ENCODE measurements around the gene ETF1.
A peak's percentile ranks its signal among the peaks of the same experiment; 100 is the strongest.

DNA sequence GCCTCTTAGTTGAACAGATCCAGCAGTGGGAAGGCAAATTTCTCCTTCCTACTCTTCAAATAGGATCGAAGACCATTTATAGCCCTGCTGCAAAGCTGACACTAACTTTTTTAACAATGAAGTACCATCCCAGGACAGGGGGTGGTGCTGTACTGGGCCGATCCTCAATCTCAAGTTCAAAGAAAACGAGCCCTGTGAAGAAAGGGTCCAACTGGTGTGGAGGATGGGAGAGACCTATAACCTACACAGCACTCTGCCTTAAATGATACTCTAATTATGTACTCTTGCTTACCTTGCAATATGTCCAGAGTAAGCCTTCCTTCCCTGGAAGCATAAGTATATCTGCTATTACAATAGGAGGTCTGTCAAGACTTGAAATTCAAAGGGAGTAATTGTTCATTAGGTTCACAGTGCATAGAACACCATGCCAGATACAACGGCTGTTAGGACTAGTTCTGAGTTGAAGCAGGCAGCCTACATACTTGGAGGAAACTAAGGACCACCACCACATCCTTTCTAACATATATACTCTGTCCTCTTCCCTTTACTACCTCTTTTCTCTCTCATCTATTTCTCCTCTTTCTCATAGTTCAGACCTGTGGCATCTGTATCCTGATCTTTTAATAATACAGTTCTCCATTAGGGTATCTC lies 6.2 kb downstream of the ETF1 start:
- no peak for TF ChIP-seq EZH2 (IDR thresholded peaks at IDR 0.05; ENCODE audit: insufficient read depth, low read length)
- TF ChIP-seq, protein P1, sequence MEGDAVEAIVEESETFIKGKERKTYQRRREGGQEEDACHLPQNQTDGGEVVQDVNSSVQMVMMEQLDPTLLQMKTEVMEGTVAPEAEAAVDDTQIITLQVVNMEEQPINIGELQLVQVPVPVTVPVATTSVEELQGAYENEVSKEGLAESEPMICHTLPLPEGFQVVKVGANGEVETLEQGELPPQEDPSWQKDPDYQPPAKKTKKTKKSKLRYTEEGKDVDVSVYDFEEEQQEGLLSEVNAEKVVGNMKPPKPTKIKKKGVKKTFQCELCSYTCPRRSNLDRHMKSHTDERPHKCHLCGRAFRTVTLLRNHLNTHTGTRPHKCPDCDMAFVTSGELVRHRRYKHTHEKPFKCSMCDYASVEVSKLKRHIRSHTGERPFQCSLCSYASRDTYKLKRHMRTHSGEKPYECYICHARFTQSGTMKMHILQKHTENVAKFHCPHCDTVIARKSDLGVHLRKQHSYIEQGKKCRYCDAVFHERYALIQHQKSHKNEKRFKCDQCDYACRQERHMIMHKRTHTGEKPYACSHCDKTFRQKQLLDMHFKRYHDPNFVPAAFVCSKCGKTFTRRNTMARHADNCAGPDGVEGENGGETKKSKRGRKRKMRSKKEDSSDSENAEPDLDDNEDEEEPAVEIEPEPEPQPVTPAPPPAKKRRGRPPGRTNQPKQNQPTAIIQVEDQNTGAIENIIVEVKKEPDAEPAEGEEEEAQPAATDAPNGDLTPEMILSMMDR (IDR thresholded peaks at IDR 0.05; ENCODE audit: insufficient read depth, low read depth, low read length) = peak; percentile 30

Measured in astrocyte (in vitro differentiated cells and primary cell).